Neural progenitor cell (in vitro differentiated cells): ENCODE data around the gene RSBN1L. TPM values are rescaled to one million over a fixed set of nuclear protein-coding genes. Genes with fewer than 3 reads are reported as not detected.

ENCODE experiments used
- DNase-seq: peaks from one replicate; pipeline ENCODE4 v3.0.0-alpha.2; 2016; ENCODE audit warnings: low spot score
- H2AFZ ChIP-seq: fragments of 200-600 bp; sonication (generic); replicated peaks from 2 replicates; pipeline ENCODE4 v1.6.1; 2016; ENCODE audit warnings: antibody characterized with exemption
- H3F3A ChIP-seq: fragments of 200-600 bp; sonication (generic); 2 replicates; pipeline ENCODE4 v1.6.1; 2016; ENCODE audit warnings: antibody characterized with exemption, low read depth
- H3K27ac ChIP-seq: fragments of 200-600 bp; sonication (generic); 2 replicates; pipeline ENCODE4 v1.5.1; 2016; ENCODE audit warnings: mild to moderate bottlenecking
- H3K27me3 ChIP-seq: fragments of 200-600 bp; sonication (generic); 2 replicates; pipeline ENCODE4 v1.6.1; 2016; ENCODE audit warnings: mild to moderate bottlenecking, moderate library complexity
- H3K36me3 ChIP-seq: fragments of 200-600 bp; sonication (generic); 2 replicates; pipeline ENCODE4 v1.5.1; 2016
- H3K4me1 ChIP-seq: fragments of 200-600 bp; sonication (generic); 2 replicates; pipeline ENCODE4 v1.6.1; 2016; ENCODE audit warnings: mixed run types
- H3K4me2 ChIP-seq: fragments of 200-600 bp; sonication (generic); 2 replicates; pipeline ENCODE4 v1.6.1; 2016
- H3K4me3 ChIP-seq: fragments of 200-600 bp; sonication (generic); 2 replicates; pipeline ENCODE4 v1.5.1; 2016
- H3K79me2 ChIP-seq: fragments of 200-600 bp; sonication (generic); 2 replicates; pipeline ENCODE4 v1.6.1; 2016; ENCODE audit warnings: low read depth
- H3K9ac ChIP-seq: fragments of 200-600 bp; sonication (generic); 2 replicates; pipeline ENCODE4 v1.6.1; 2016
- H3K9me3 ChIP-seq: fragments of 200-600 bp; sonication (generic); 2 replicates; pipeline ENCODE4 v1.5.1; 2016; ENCODE audit warnings: low read depth
- H4K20me1 ChIP-seq: fragments of 200-600 bp; sonication (generic); 2 replicates; pipeline ENCODE4 v1.6.1; 2016; ENCODE audit warnings: low read depth
- H3K27ac Mint-ChIP-seq: 3 replicates; pipeline ENCODE4 v1.8.0; 2021; ENCODE audit warnings: mixed read lengths
- H3K27me3 Mint-ChIP-seq: 2 replicates; pipeline ENCODE4 v1.8.0; 2022; ENCODE audit warnings: low read depth, mild to moderate bottlenecking, inconsistent platforms, moderate library complexity, mixed read lengths; ENCODE audit not compliant: insufficient read depth
- H3K36me3 Mint-ChIP-seq: 3 replicates; pipeline ENCODE4 v1.8.0; 2021; ENCODE audit warnings: mixed read lengths
- H3K4me1 Mint-ChIP-seq: 3 replicates; pipeline ENCODE4 v1.8.0; 2021; ENCODE audit warnings: mixed read lengths
- H3K4me3 Mint-ChIP-seq: 3 replicates; pipeline ENCODE4 v1.8.0; 2021; ENCODE audit warnings: mild to moderate bottlenecking, moderate library complexity, mixed read lengths
- H3K9me3 Mint-ChIP-seq: 3 replicates; pipeline ENCODE4 v1.8.0; 2020; ENCODE audit warnings: mixed read lengths
- CTCF ChIP-seq: fragments of 200-600 bp; sonication (generic); IDR thresholded peaks from 2 replicates; pipeline ENCODE4 v1.5.1; 2017; ENCODE audit warnings: antibody characterized with exemption, mild to moderate bottlenecking
- EZH2 ChIP-seq: fragments of 200-600 bp; sonication (generic); IDR thresholded peaks from 2 replicates; pipeline ENCODE4 v1.6.1; 2017; ENCODE audit warnings: antibody characterized with exemption, mild to moderate bottlenecking, moderate library complexity
- EZH2phosphoT487 ChIP-seq: fragments of 200-600 bp; sonication (generic); IDR thresholded peaks from 2 replicates; pipeline ENCODE4 v1.6.1; 2017; ENCODE audit warnings: antibody characterized with exemption
- total RNA-seq: library from RNA; depleted of rRNA; stranded (reverse); fragments of >200 nt; gene quantifications from 2 replicates; pipeline ENCODE4 v1.2.3, GENCODE V29; 2015; ENCODE audit warnings: low replicate concordance

Gene RSBN1L
- total RNA-seq, 1 donor from 2014 or later = 25.0 TPM

GRCh38 chr7:77786018-77786417 lies 89.8 kb downstream of the RSBN1L start:
- H3K27ac ChIP-seq = no peak overlapping the region
- no peaks in the 10 kb centered on the region for H3K4me1 Mint-ChIP-seq
- H3K9me3 ChIP-seq = no peaks in the 10 kb centered on the region
- no peaks in the 10 kb centered on the region for H4K20me1 ChIP-seq
- H3K9ac ChIP-seq = no peak overlapping the region
- H3F3A ChIP-seq = peaks cover 3% of the 10 kb centered on the region
- H3K4me3 Mint-ChIP-seq = no peak overlapping the region
- no peaks in the 10 kb centered on the region for H3K79me2 ChIP-seq
- DNase-seq = no peak
- peaks cover 8% of the 10 kb centered on the region for H3K9me3 Mint-ChIP-seq
- no peak for TF ChIP-seq EZH2
- no peak for TF ChIP-seq CTCF
- TF ChIP-seq EZH2phosphoT487 = no peak
- H2AFZ ChIP-seq = no peak overlapping the region
- no peaks in the 10 kb centered on the region for H3K27me3 Mint-ChIP-seq
- H3K27me3 ChIP-seq = no peaks in the 10 kb centered on the region
- H3K27ac Mint-ChIP-seq = no peak overlapping the region
- no peak overlapping the region for H3K4me2 ChIP-seq
- H3K4me3 ChIP-seq = no peak overlapping the region
- no peaks in the 10 kb centered on the region for H3K4me1 ChIP-seq
- peaks cover 27% of the 10 kb centered on the region for H3K36me3 Mint-ChIP-seq
- H3K36me3 ChIP-seq = peaks cover 3% of the 10 kb centered on the region

GRCh38 chr7:77786741-77787140 lies 90.5 kb downstream of the RSBN1L start:
- H3K9me3 Mint-ChIP-seq = peaks cover 8% of the 10 kb centered on the region
- Histone ChIP-seq H3K4me2 (no peak overlapping the region), H3K9me3 (no peaks in the 10 kb centered on the region), H3K9ac (no peak overlapping the region), H3K4me3 (no peak overlapping the region), H3K36me3 (peaks cover 3% of the 10 kb centered on the region), H3K79me2 (no peaks in the 10 kb centered on the region), H3K4me1 (no peaks in the 10 kb centered on the region), H3K27ac (no peak overlapping the region), H4K20me1 (peaks cover 2% of the 10 kb centered on the region), H2AFZ (no peak overlapping the region), H3K27me3 (no peaks in the 10 kb centered on the region), H3F3A (peaks cover 7% of the 10 kb centered on the region)
- TF ChIP-seq EZH2phosphoT487 (no peak), EZH2 (no peak), CTCF (no peak)
- no peak for DNase-seq
- H3K27me3 Mint-ChIP-seq = no peaks in the 10 kb centered on the region
- peaks cover 24% of the 10 kb centered on the region for H3K36me3 Mint-ChIP-seq
- no peaks in the 10 kb centered on the region for H3K4me1 Mint-ChIP-seq
- H3K27ac Mint-ChIP-seq = no peak overlapping the region
- H3K4me3 Mint-ChIP-seq = no peak overlapping the region

- H3K9me3 Mint-ChIP-seq = peaks cover 8% of the 10 kb centered on the region
- Histone ChIP-seq H3K79me2 (peaks cover under 1% of the 10 kb centered on the region), H3K9ac (no peak overlapping the region), H3F3A (peaks cover 13% of the 10 kb centered on the region), H3K4me3 (no peak overlapping the region), H3K4me2 (no peak overlapping the region), H3K9me3 (no peaks in the 10 kb centered on the region), H2AFZ (no peak overlapping the region), H3K27ac (no peak overlapping the region), H3K27me3 (no peaks in the 10 kb centered on the region), H4K20me1 (peaks cover 6% of the 10 kb centered on the region), H3K36me3 (peaks cover under 1% of the 10 kb centered on the region), H3K4me1 (no peaks in the 10 kb centered on the region)
- H3K27me3 Mint-ChIP-seq = no peaks in the 10 kb centered on the region
- H3K4me3 Mint-ChIP-seq = no peak overlapping the region
- H3K27ac Mint-ChIP-seq = no peak overlapping the region
- no peak for TF ChIP-seq CTCF
- no peak for TF ChIP-seq EZH2
- TF ChIP-seq EZH2phosphoT487 = no peak
- no peak for DNase-seq
- H3K4me1 Mint-ChIP-seq = no peaks in the 10 kb centered on the region
- H3K36me3 Mint-ChIP-seq = peaks cover 23% of the 10 kb centered on the region
These were observed 92.2 kb downstream of the RSBN1L start for GRCh38 chr7:77788327-77788902.
